Kidney epithelial cell (primary cell): Measurements from ENCODE around the gene SLC6A9. TPM values are rescaled to one million over a fixed set of nuclear protein-coding genes. Genes with fewer than 3 reads are reported as not detected.

Experiments
- DNase-seq: peaks from one replicate; pipeline ENCODE4 v3.0.0-alpha.2; 2010; ENCODE audit warnings: low read depth
- H3K27me3 ChIP-seq: 2 replicates; pipeline ENCODE4 v1.6.0; 2011; ENCODE audit warnings: low read length; ENCODE audit not compliant: control insufficient read depth, insufficient read depth
- H3K36me3 ChIP-seq: 2 replicates; pipeline ENCODE4 v1.5.1; 2011; ENCODE audit warnings: low read length; ENCODE audit not compliant: control insufficient read depth, insufficient read depth
- H3K4me3 ChIP-seq: 2 replicates; pipeline ENCODE4 v1.5.1; 2011; ENCODE audit warnings: low read depth, mild to moderate bottlenecking, control low read depth, low read length
- total RNA-seq: library from RNA; depleted of rRNA; stranded (reverse); fragments of >200 nt; gene quantifications from 2 replicates; pipeline ENCODE4 v1.2.3, GENCODE V29; 2015
- TF ChIP-seq, protein P1 (sequence below): IDR thresholded peaks from 2 replicates; pipeline ENCODE4 v1.5.1; 2011; ENCODE audit warnings: mild to moderate bottlenecking, moderate library complexity, low read length, control low read depth, inconsistent platforms; ENCODE audit not compliant: insufficient read depth, poor library complexity, severe bottlenecking

The SLC6A9 gene
- total RNA-seq, 1 donor from 2014 or later: 22.4 TPM

DNA sequence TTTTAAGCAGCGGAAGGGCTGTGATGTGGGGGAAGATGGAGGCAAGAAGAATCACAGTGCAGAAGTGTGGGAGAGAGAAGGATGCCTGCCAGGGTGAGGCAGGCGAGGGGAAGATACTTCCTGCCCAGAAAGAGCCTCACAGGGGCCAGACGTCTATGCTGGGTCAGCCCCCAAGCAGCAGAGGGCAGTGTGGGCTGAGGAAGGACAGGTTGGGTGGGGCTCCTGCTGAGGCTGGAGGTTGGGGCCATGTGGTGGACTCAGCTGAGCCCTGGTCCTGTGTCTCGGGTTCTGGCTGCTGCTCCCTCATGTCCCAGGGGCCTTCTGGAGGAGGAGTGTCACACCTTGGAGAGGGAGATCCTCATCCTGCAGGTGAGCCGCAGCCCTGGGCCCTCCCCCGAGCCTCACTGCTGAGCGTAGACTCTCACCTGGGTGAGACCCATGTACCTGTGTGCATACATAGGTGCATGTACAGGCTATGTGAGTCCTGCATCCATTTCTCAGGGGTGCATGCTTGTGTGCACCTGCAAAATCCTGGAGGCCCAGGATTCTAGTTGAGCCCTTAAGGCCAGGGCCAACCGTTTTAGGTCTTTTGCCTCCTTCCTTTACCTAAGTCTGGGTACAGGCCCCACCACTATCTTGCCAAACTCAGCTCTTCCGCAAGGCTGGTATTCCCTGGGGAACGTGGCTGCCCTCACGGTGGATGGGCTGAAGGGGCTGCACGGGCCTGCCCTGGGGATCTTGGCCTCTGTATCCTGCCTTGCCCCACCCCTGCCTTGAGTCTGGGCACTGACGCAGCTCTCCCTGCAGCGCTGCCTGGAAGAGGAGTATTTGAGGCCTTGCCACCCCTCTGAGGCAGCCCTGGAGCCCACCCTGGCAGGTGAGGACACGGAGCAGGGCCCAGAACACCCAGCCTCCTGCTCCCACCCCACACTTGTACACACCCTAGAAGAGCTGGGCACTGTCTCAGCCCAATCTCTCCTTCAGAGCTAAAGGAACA, 36.2 kb downstream of the SLC6A9 start:
- H3K4me3 ChIP-seq: no peak overlapping the region

GRCh38 chr1:43994071-43994470, 37.2 kb downstream of the SLC6A9 start:
- Histone ChIP-seq H3K4me3 (no peak overlapping the region), H3K27me3 (no peaks in the 10 kb centered on the region), H3K36me3 (no peaks in the 10 kb centered on the region)
- TF ChIP-seq, protein P1, sequence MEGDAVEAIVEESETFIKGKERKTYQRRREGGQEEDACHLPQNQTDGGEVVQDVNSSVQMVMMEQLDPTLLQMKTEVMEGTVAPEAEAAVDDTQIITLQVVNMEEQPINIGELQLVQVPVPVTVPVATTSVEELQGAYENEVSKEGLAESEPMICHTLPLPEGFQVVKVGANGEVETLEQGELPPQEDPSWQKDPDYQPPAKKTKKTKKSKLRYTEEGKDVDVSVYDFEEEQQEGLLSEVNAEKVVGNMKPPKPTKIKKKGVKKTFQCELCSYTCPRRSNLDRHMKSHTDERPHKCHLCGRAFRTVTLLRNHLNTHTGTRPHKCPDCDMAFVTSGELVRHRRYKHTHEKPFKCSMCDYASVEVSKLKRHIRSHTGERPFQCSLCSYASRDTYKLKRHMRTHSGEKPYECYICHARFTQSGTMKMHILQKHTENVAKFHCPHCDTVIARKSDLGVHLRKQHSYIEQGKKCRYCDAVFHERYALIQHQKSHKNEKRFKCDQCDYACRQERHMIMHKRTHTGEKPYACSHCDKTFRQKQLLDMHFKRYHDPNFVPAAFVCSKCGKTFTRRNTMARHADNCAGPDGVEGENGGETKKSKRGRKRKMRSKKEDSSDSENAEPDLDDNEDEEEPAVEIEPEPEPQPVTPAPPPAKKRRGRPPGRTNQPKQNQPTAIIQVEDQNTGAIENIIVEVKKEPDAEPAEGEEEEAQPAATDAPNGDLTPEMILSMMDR: no peak
- DNase-seq: no peak

More for the DNA sequence above, 36.2 kb downstream of the SLC6A9 start:
- TF ChIP-seq, protein P1: peak; percentile 49
- DNase-seq: no peak
- no peaks in the 10 kb centered on the region for H3K36me3 ChIP-seq
- no peaks in the 10 kb centered on the region for H3K27me3 ChIP-seq

DNA sequence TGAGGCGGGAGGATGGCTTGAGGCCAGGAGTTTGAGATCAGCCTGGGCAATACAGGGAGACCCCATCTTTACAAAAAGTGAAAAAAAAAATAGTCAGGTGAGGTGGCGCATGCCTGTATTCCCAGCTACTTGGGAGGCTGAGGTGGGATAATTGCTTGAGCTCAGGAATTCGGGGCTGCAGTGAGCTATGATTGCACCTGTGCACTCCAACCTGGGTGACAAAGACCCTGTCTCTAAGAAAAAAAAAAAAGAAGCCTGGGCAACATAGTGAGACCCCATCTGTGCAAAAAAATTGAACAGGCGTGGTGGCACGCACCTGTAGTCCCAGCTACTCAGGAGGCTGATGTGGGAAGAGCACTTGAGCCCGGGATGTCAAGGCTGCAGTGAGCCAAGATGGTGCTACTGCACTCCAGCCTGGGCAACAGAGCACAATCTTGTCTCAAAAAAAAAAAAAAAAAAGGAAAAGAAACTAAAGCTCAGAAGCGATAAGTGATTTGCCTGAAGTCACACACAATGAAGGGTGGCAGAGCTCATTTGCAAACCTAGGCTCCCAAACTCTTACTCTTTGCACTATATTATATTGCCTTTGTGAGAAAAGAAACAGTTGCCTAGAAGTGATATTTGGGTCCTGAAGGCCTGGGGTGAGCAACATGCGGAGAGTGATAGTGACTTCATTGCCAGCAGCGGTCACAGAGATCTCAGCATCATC, 37.9 kb downstream of the SLC6A9 start:
- no peak for DNase-seq
- H3K36me3 ChIP-seq: no peaks in the 10 kb centered on the region
- TF ChIP-seq, protein P1: no peak
- H3K27me3 ChIP-seq: no peaks in the 10 kb centered on the region
- no peak overlapping the region for H3K4me3 ChIP-seq

DNA sequence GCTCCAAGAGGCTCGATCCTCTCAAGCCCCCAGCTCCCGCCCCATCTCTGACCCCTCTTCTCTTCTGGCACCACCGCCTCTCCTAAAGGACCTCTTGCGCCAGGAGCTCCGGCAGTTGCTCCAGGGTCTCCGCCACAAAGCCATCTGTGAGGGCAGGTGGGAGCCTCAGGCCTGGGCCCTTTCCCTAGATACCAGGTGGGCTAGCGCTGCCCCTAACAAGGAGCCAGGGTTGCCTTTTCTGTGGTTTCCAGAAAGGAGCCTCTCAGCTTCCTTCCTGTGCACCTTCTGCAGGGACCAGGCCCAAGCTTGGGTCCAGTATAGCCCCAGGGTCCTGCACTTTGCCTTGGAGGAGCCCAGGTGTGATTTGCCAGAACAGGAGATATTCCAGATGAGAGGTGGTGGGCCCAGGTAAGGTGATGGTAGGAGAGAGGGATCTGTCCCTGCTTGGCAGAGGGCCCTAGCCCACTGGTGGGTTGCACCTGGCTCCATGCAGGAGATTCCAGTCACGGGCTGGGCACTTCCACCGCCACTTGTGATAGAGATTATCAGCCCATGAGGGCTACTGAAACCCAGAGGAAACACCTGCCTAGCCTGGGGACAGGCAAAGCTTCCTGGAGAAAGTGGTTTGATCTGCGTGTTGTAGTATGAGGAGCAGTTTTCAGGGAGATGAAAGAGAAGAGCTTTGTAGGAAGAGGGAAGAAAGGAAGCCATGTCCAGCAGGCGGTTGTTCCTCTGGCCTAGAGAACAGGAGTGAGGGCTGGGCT, 38.8 kb downstream of the SLC6A9 start:
- no peaks in the 10 kb centered on the region for H3K36me3 ChIP-seq
- H3K4me3 ChIP-seq: peak overlapping the region; percentile 77
- DNase-seq: no peak
- no peaks in the 10 kb centered on the region for H3K27me3 ChIP-seq
- TF ChIP-seq, protein P1: no peak

DNA sequence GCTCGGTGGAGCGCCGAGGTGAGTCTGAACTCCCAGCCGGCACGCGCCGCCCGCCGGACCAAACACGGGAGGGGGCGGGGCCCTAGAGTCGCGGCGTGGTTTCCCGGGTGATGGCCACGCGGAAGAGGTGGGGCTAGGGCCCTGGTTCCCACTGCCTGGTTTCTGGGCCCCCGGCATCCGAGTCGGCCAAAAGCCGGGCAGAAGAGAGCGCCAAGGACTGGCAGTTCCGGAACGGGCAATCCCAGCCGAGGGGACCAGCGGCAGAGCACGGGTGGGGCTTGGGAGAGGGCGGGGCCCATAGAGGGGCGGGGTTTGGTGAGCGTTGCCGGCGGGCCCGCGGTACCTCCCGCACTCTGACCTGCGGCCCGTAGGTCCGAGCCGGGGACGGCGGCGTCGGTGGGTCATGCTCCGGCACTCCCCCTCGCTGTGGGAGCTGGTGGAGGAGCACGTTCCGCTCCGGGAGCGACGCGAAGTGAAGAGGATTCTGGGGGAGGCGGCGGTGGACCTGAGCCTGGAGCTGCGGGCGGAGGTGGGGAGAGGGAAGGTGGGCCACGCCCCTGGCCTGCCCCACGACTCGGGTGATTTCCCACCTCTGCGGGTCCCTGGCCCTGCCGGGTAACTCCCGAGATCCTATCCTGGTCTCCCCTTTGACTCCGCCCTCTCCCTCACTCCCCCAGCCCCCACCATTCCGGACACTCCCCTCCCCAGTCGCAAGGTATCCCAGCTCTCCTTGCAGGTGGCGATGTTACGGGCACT, 39.6 kb downstream of the SLC6A9 start, which contains the start of gene CCDC24:
TSS of gene CCDC24 (plus strand) at position 124 of the 756 bp plus-strand sequence. CDS start at position 404, 280 bp downstream.
- Histone ChIP-seq H3K36me3 (no peaks in the 10 kb centered on the region), H3K27me3 (no peaks in the 10 kb centered on the region), H3K4me3 (peak within 1 kb of the TSS; percentile 77)
- no peak for DNase-seq
- TF ChIP-seq, protein P1: no peak
